GM12891 (cell line): ENCODE results near the gene USP48.
"Not testable (repeated sequence)": the region's sequence is repeated elsewhere in the genome, so short reads cannot be mapped to it uniquely, and the experiment has no call there.

Experiments used
- DNase-seq: peaks from one replicate; pipeline ENCODE4 v3.0.0; 2011; ENCODE audit warnings: low spot score; ENCODE audit not compliant: insufficient read length
- FAIRE-seq: peaks from 2 replicates; lab custom pipeline; 2011; peaks lifted over from hg19 to GRCh38; lab: Jason Lieb, UNC
- PAX5 ChIP-seq: IDR thresholded peaks from 2 replicates; pipeline ENCODE4 v1.6.1; 2011; ENCODE audit warnings: low read length, moderate library complexity, mild to moderate bottlenecking; ENCODE audit not compliant: insufficient read depth, severe bottlenecking
- POLR2A ChIP-seq: IDR thresholded peaks from 2 replicates; pipeline ENCODE4 v1.6.1; 2011; ENCODE audit warnings: low read depth, low read length, control low read depth
- POLR2AphosphoS5 ChIP-seq: IDR thresholded peaks from 2 replicates; pipeline ENCODE4 v1.6.1; 2011; ENCODE audit warnings: low read depth, low read length, control low read depth
- POU2F2 ChIP-seq: IDR thresholded peaks from 2 replicates; pipeline ENCODE4 v1.6.1; 2011; ENCODE audit warnings: low read depth, mild to moderate bottlenecking, control low read depth, low read length, moderate library complexity
- SPI1 ChIP-seq: IDR thresholded peaks from 2 replicates; pipeline ENCODE4 v1.6.1; 2011; ENCODE audit warnings: low read depth, low read length, control low read depth
- TAF1 ChIP-seq: IDR thresholded peaks from 2 replicates; pipeline ENCODE4 v1.6.1; 2011; ENCODE audit warnings: low read depth, low read length, control low read depth

The USP48 gene

DNA sequence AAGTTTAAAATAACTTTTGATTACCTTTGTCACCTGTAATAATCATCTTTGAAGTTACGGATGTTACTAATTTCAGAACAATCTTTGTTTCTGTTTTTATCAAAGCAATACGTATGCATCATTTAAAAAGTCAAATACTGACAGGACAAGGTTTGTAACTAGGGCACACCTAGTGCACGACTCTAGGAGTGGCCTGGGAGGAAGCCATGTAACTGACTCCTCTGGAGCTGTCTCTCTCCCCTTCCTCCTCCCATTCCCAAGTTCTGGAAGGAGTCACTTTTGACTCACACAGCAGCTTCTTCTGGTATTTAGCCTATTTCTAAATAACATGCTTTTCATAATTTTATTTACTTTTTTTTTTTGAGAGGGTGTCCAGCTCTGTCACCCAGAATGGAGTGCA, 102.0 kb downstream of the USP48 start:
- DNase-seq (no peak), FAIRE-seq (no peak)
- no peak for TF ChIP-seq TAF1
- TF ChIP-seq POLR2AphosphoS5, result no peak
- TF ChIP-seq PAX5, result no peak
- no peak for TF ChIP-seq POU2F2
- no peak for TF ChIP-seq POLR2A
- no peak for TF ChIP-seq SPI1

- no peak for TF ChIP-seq POU2F2
- TF ChIP-seq POLR2AphosphoS5, result no peak
- no peak for TF ChIP-seq POLR2A
- no peak for TF ChIP-seq SPI1
- no peak for TF ChIP-seq TAF1
- no peak for TF ChIP-seq PAX5
- no peak for FAIRE-seq
- no peak for DNase-seq
Measured at GRCh38 chr1:21680381-21680780, 102.6 kb downstream of the USP48 start.

GRCh38 chr1:21677168-21677567, 105.8 kb downstream of the USP48 start:
- FAIRE-seq (no peak), DNase-seq (no peak)
- TF ChIP-seq POLR2A (no peak), SPI1 (no peak), POU2F2 (no peak)

- no peak for FAIRE-seq
Measured at GRCh38 chr1:21674957-21675356, 108.0 kb downstream of the USP48 start.

DNA sequence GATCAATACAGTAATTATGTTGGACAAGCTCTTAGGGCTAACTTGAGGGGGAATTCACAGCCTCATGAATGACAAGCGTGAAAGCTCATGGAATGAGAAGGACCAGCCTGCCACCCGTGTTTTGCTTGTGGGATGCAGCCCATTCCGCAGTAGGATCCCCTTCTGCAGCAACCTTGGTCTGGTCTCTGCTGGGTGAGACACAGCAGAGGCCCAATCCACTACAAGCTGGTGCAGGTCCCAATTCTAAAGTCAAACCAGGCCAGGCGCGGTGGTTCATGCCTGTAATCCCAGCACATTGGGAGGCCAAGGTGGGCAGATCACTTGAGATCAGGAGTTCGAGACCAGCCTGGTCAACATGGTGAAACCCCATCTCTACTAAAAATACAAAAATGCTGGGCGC, 109.1 kb downstream of the USP48 start:
- not testable (repeated sequence) for FAIRE-seq, DNase-seq

More at GRCh38 chr1:21674957-21675356, 108.0 kb downstream of the USP48 start:
- no peak for DNase-seq
- no peak for TF ChIP-seq SPI1
- no peak for TF ChIP-seq POLR2A
- no peak for TF ChIP-seq TAF1
- TF ChIP-seq POLR2AphosphoS5, result no peak
- no peak for TF ChIP-seq PAX5
- no peak for TF ChIP-seq POU2F2

- TF ChIP-seq POLR2AphosphoS5 (no peak), TAF1 (no peak)
- DNase-seq, result no peak
- FAIRE-seq, result no peak
Measured at GRCh38 chr1:21673277-21673780, 109.6 kb downstream of the USP48 start.

GRCh38 chr1:21672478-21673276, 110.3 kb downstream of the USP48 start:
- DNase-seq, result no peak
- no peak for FAIRE-seq
- no peak for TF ChIP-seq PAX5
- TF ChIP-seq POLR2AphosphoS5, result peak; percentile 26; the same call in 1 of the 2 replicates
- no peak for TF ChIP-seq POLR2A
- TF ChIP-seq POU2F2, result no peak
- no peak for TF ChIP-seq SPI1
- TF ChIP-seq TAF1, result no peak

- no peak for TF ChIP-seq POLR2A
- TF ChIP-seq SPI1, result no peak
- no peak for TF ChIP-seq PAX5
- no peak for TF ChIP-seq POLR2AphosphoS5
- no peak for TF ChIP-seq POU2F2
- TF ChIP-seq TAF1, result no peak
- FAIRE-seq (no peak), DNase-seq (no peak)
Measured at GRCh38 chr1:21671915-21672314, 111.0 kb downstream of the USP48 start.

DNA sequence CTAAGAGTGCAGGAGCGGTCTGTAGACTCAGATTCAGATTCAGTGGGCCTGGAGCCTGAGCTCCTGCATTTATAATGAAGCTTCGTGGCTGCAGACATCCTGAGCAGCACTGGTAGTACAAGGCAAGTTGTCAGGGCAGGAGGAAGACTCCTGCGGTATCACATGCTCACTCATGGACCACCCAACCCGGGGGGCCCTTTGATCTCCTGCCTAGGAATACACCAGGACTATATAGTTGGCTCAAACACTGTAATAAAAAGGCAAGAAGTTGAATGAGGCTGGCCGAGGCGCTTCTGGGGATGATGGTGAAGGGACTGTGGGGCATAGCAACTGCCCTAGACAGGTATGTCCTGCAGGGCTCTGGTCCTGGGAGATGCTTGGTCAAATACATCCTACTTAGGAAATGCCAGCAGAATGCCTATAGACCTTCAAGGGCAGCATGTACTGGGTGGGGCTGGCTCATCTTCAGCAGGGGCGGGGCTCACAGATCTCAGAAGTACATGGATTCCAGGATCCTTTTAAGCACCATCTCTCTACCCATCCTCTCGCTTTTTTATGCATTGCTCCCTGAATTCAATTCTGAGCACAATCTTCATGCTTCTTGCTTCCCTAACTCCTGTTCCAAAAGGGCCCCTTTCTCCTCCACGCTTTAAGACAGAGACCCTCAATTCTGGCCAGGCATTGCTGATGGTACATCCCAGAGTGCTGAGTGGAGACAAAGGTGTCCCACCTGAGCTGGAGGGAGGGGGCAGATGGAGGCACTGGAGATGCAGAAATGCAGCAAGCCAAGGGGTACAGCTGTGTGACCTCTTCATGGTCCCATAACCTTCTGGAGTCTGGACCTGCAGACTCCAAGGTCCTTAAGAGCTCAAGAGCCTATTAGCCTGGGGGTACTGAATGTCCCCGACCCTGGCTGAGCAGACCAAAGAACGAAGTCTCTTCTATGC, 111.7 kb downstream of the USP48 start:
- TF ChIP-seq TAF1, result no peak
- no peak for TF ChIP-seq POLR2AphosphoS5
- no peak for TF ChIP-seq PAX5
- TF ChIP-seq POLR2A, result no peak; the same call in 1 of the 2 replicates
- no peak for TF ChIP-seq POU2F2
- TF ChIP-seq SPI1, result no peak
- DNase-seq, result no peak
- no peak for FAIRE-seq
